Hepatocyte (in vitro differentiated cells): ENCODE data around the gene TLR3. TPM values are rescaled to one million over a fixed set of nuclear protein-coding genes. Genes with fewer than 3 reads are reported as not detected.

ENCODE experiments used
- DNase-seq: peaks from one replicate; pipeline ENCODE4 v3.0.0-alpha.2; 2016; ENCODE audit warnings: low spot score
- H2AFZ ChIP-seq: fragments of 200-600 bp; sonication (generic); 2 replicates; pipeline ENCODE4 v1.6.0; 2016; ENCODE audit warnings: antibody characterized with exemption, mild to moderate bottlenecking
- H3K27ac ChIP-seq: fragments of 200-600 bp; sonication (generic); 2 replicates; pipeline ENCODE4 v1.5.1; 2016; ENCODE audit warnings: mild to moderate bottlenecking
- H3K27me3 ChIP-seq: fragments of 200-600 bp; sonication (generic); 2 replicates; pipeline ENCODE4 v1.6.1; 2016
- H3K36me3 ChIP-seq: fragments of 200-600 bp; sonication (generic); replicated peaks from 2 replicates; pipeline ENCODE4 v1.5.1; 2016; ENCODE audit warnings: low read depth; ENCODE audit not compliant: insufficient read depth
- H3K4me1 ChIP-seq: fragments of 200-600 bp; sonication (generic); 2 replicates; pipeline ENCODE4 v1.5.1; 2016; ENCODE audit warnings: mild to moderate bottlenecking, moderate library complexity; ENCODE audit not compliant: insufficient read depth
- H3K4me2 ChIP-seq: fragments of 200-600 bp; sonication (generic); 2 replicates; pipeline ENCODE4 v1.6.0; 2016
- H3K4me3 ChIP-seq: fragments of 200-600 bp; sonication (generic); 2 replicates; pipeline ENCODE4 v1.5.1; 2016; ENCODE audit warnings: mild to moderate bottlenecking
- H3K79me2 ChIP-seq: fragments of 200-600 bp; sonication (generic); 2 replicates; pipeline ENCODE4 v1.6.0; 2017; ENCODE audit warnings: mild to moderate bottlenecking
- H3K9me2 ChIP-seq: fragments of 200-600 bp; sonication (generic); replicated peaks from 2 replicates; pipeline ENCODE4 v1.6.0; 2017; ENCODE audit warnings: mild to moderate bottlenecking; ENCODE audit not compliant: insufficient read depth
- H3K9me3 ChIP-seq: fragments of 200-600 bp; sonication (generic); 2 replicates; pipeline ENCODE4 v1.5.1; 2016; ENCODE audit warnings: low read depth, mild to moderate bottlenecking
- H4K20me1 ChIP-seq: fragments of 200-600 bp; sonication (generic); 2 replicates; pipeline ENCODE4 v1.6.0; 2016; ENCODE audit warnings: mild to moderate bottlenecking; ENCODE audit not compliant: insufficient read depth, poor library complexity, severe bottlenecking
- CTCF ChIP-seq: fragments of 200-600 bp; sonication (generic); IDR thresholded peaks from 2 replicates; pipeline ENCODE4 v1.5.1; 2016; ENCODE audit warnings: antibody characterized with exemption, mild to moderate bottlenecking; ENCODE audit not compliant: poor library complexity
- EZH2 ChIP-seq: fragments of 200-600 bp; sonication (generic); IDR thresholded peaks from 2 replicates; pipeline ENCODE4 v1.6.1; 2016; ENCODE audit warnings: antibody characterized with exemption, mild to moderate bottlenecking, borderline replicate concordance
- EZH2phosphoT487 ChIP-seq: fragments of 200-600 bp; sonication (generic); IDR thresholded peaks from one replicate; pipeline ENCODE4 v1.6.1; 2018; ENCODE audit warnings: antibody characterized with exemption, mild to moderate bottlenecking, low read depth, moderate library complexity; ENCODE audit not compliant: unreplicated experiment, severe bottlenecking
- WGBS: methylation state at CpG from one replicate; pipeline ENCODE4 v1.1.6; 2016; ENCODE audit warnings: low lambda C conversion rate; ENCODE audit errors: missing lambda C conversion rate; 5-methylcytosine and 5-hydroxymethylcytosine counted together
- polyA plus RNA-seq: library from polyadenylated mRNA; unstranded; fragments of >200 nt; fragmentation: Nextera tagmentation; extraction: Ambion mirVana; gene quantifications from 2 replicates; pipeline ENCODE4 v1.2.1, GENCODE V29; 2016
- total RNA-seq: library from RNA; depleted of rRNA; stranded (reverse); fragments of >200 nt; gene quantifications from 2 replicates; pipeline ENCODE4 v1.2.3, GENCODE V29; 2014

TLR3 gene
- total and polyA plus RNA-seq, 2 experiments from 2014 or later = 1.6 to 7.3 TPM

- Histone ChIP-seq H3K79me2 (no peaks in the 10 kb centered on the region), H3K9me2 (no peaks in the 10 kb centered on the region), H3K27me3 (no peaks in the 10 kb centered on the region), H2AFZ (no peak overlapping the region), H3K4me3 (no peak overlapping the region), H3K9me3 (no peaks in the 10 kb centered on the region), H4K20me1 (no peaks in the 10 kb centered on the region), H3K36me3 (no peaks in the 10 kb centered on the region), H3K4me1 (no peaks in the 10 kb centered on the region), H3K27ac (no peak overlapping the region), H3K4me2 (no peak overlapping the region)
- TF ChIP-seq EZH2 (no peak), CTCF (no peak), EZH2phosphoT487 (no peak)
- DNase-seq = no peak
- 74% methylated on average over 7 of the region's 7 CpGs for WGBS
Measured at GRCh38 chr4:186118582-186118981, 49.6 kb downstream of the TLR3 start.

DNA sequence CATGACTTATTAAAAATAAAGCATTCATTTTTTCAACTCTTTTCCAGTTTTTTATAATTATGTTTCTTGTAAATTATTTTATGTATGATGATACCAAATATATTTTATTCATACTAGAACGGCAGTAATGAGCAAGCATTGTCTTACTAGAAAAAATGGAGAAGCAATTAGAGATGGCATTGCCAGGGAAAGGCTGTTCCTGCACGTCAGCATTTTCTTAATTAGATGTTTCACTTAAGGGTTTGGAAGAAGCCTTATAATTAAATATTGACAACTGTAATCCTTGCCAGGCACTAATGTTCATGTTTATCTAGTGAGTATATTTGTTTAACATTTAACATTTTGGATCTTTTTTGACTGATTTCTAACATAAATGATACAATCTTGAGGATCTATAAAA, 52.1 kb downstream of the TLR3 start:
- H3K4me1 ChIP-seq = no peaks in the 10 kb centered on the region
- no peaks in the 10 kb centered on the region for H4K20me1 ChIP-seq

DNA sequence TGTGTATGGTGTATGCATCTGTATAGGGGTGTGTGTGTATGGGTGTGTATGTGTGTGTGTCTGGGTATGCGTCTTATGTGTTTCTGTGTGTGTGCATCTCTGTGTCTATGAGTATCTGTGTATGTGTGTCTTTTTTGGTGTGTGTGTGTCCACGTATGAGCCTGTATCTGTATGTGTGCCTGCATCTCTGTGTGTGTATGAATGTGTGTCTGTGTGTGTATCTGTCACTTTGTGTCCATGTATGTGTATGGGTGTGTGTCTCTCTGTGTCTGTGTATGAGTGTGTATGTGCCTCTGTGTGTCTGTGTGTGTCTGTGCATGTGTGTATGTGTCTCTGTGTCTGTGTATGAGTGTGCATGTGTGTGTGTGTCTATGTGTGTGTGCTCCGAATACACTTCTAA, 59.9 kb downstream of the TLR3 start:
- TF ChIP-seq EZH2phosphoT487 = no peak
- no peak for TF ChIP-seq EZH2
- TF ChIP-seq CTCF = no peak
- no peak overlapping the region for H3K27ac ChIP-seq
- no peaks in the 10 kb centered on the region for H3K9me3 ChIP-seq
- no peaks in the 10 kb centered on the region for H3K36me3 ChIP-seq
- peaks cover 4% of the 10 kb centered on the region for H3K4me1 ChIP-seq
- WGBS = 92% methylated on average over 3 of the region's 3 CpGs
- H4K20me1 ChIP-seq = no peaks in the 10 kb centered on the region
- no peaks in the 10 kb centered on the region for H3K79me2 ChIP-seq
- no peak overlapping the region for H3K4me2 ChIP-seq
- DNase-seq = no peak
- H3K4me3 ChIP-seq = no peak overlapping the region
- no peaks in the 10 kb centered on the region for H3K9me2 ChIP-seq
- no peaks in the 10 kb centered on the region for H3K27me3 ChIP-seq
- H2AFZ ChIP-seq = no peak overlapping the region

More for the DNA sequence above, 52.1 kb downstream of the TLR3 start:
- WGBS = 93% methylated on average over 2 of the region's 2 CpGs
- H3K9me2 ChIP-seq = no peaks in the 10 kb centered on the region
- no peaks in the 10 kb centered on the region for H3K79me2 ChIP-seq
- no peaks in the 10 kb centered on the region for H3K9me3 ChIP-seq
- no peak overlapping the region for H2AFZ ChIP-seq
- H3K4me2 ChIP-seq = no peak overlapping the region
- no peaks in the 10 kb centered on the region for H3K27me3 ChIP-seq
- TF ChIP-seq CTCF (no peak), EZH2phosphoT487 (no peak), EZH2 (no peak)
- H3K27ac ChIP-seq = no peak overlapping the region
- no peaks in the 10 kb centered on the region for H3K36me3 ChIP-seq
- no peak for DNase-seq
- no peak overlapping the region for H3K4me3 ChIP-seq

DNA sequence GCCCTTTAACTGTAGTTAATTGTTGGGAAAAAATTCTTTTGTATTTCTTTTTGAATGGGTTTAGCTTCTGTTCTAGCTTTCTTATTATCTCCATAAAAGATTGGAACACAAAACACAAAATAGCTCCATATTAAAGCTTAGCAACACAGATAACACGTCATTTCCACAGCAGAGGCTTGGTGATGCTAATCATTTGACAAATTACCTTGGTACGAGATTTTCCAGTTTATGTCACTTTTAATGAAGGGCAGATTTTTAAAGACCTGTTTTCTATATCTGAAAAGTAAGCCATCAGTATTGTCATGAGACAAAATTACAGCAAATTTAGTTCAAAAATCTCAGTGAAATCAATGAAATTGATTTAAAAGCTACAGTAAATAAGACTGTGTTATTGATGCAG, 63.0 kb downstream of the TLR3 start:
- Histone ChIP-seq H4K20me1 (no peaks in the 10 kb centered on the region), H3K4me1 (peaks cover 4% of the 10 kb centered on the region), H3K4me2 (peak overlapping the region; percentile 71), H3K9me3 (no peaks in the 10 kb centered on the region), H3K36me3 (no peaks in the 10 kb centered on the region), H3K4me3 (no peak overlapping the region), H3K79me2 (no peaks in the 10 kb centered on the region), H2AFZ (no peak overlapping the region), H3K27ac (no peak overlapping the region), H3K9me2 (no peaks in the 10 kb centered on the region), H3K27me3 (no peaks in the 10 kb centered on the region)
- DNase-seq = no peak
- 57% methylated on average over 2 of the region's 2 CpGs for WGBS
- TF ChIP-seq EZH2phosphoT487 (no peak), CTCF (no peak), EZH2 (no peak)
